Mesodermal cell (in vitro differentiated cells): ENCODE results near the gene GALNT10.

Experiments used
- H3K27ac ChIP-seq: 2 replicates; pipeline ENCODE4 v1.7.0; 2013; ENCODE audit warnings: mild to moderate bottlenecking, low read depth, low read length, moderate library complexity; ENCODE audit not compliant: severe bottlenecking
- H3K36me3 ChIP-seq: 2 replicates; pipeline ENCODE4 v1.7.1; 2013; ENCODE audit warnings: mild to moderate bottlenecking, low read length, moderate library complexity; ENCODE audit not compliant: control insufficient read depth, insufficient read depth
- H3K4me1 ChIP-seq: one replicate; pipeline ENCODE4 v1.7.1; 2013; ENCODE audit warnings: mild to moderate bottlenecking, low read length; ENCODE audit not compliant: insufficient read depth, control insufficient read depth, poor library complexity, severe bottlenecking
- H3K4me3 ChIP-seq: 2 replicates; pipeline ENCODE4 v1.7.0; 2013; ENCODE audit warnings: low read length, control low read depth, mild to moderate bottlenecking; ENCODE audit not compliant: insufficient read depth, poor library complexity, severe bottlenecking; ENCODE audit errors: extremely low read depth
- H3K9me3 ChIP-seq: 2 replicates; pipeline ENCODE4 v1.7.1; 2013; ENCODE audit warnings: mild to moderate bottlenecking, low read length, moderate library complexity; ENCODE audit not compliant: control insufficient read depth
- WGBS, 2 experiments: methylation state at CpG; one replicate each; pipeline ENCODE4 v1.1.5; 2013; ENCODE audit warnings: missing lambda C conversion rate in 2 of 2; ENCODE audit not compliant: insufficient coverage in 2 of 2; 5-methylcytosine and 5-hydroxymethylcytosine counted together

The GALNT10 gene

DNA sequence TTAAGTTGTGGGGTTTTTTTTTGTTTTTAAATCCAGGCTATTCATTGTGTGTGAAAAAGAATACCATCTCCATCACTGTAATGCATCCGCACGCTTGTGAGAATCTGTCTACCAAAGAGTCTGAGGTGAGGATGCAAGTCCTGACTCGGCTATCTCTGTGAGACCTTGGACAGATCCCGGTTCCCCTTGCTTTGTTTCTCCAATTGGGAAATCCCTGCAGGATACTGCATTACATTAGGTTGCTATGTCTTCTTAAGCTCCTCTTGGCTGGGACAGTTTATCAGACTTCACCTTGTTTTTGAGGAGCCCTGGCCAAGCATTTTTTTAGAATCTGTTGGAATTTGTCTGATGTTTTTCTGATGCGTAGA lies 46.8 kb downstream of the GALNT10 start:
- H3K36me3 ChIP-seq = no peaks in the 10 kb centered on the region
- H3K9me3 ChIP-seq = no peaks in the 10 kb centered on the region
- WGBS, 2 experiments = 78 to 96% methylated on average over 2 to 4 of the region's 5 CpGs
- H3K4me3 ChIP-seq = no peak overlapping the region
- H3K27ac ChIP-seq = no peak overlapping the region
- no peaks in the 10 kb centered on the region for H3K4me1 ChIP-seq

DNA sequence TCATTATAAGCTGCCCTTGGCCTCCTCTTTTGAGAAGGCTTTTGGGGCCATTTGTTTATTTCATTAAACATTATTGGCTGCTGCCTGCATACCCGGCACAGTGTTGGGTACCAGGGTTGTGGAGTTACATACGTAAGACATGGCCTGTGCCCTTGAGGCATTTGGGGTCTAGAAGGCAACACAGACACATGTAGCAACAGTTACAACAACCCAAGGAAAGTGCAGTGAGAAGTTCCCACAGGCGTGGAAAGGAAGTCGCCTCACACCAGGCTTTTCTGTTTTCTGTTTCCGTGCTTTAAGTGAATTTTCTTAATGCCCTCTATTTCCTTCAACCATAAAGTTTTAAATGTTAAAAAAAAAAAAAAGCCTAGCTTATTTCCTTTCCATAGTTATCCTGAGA lies 47.4 kb downstream of the GALNT10 start:
- 100% methylated on average over 2 of the region's 5 CpGs for WGBS, 2 experiments
- Histone ChIP-seq H3K36me3 (no peaks in the 10 kb centered on the region), H3K9me3 (no peaks in the 10 kb centered on the region), H3K4me3 (no peak overlapping the region), H3K4me1 (peaks cover under 1% of the 10 kb centered on the region), H3K27ac (no peak overlapping the region)

DNA sequence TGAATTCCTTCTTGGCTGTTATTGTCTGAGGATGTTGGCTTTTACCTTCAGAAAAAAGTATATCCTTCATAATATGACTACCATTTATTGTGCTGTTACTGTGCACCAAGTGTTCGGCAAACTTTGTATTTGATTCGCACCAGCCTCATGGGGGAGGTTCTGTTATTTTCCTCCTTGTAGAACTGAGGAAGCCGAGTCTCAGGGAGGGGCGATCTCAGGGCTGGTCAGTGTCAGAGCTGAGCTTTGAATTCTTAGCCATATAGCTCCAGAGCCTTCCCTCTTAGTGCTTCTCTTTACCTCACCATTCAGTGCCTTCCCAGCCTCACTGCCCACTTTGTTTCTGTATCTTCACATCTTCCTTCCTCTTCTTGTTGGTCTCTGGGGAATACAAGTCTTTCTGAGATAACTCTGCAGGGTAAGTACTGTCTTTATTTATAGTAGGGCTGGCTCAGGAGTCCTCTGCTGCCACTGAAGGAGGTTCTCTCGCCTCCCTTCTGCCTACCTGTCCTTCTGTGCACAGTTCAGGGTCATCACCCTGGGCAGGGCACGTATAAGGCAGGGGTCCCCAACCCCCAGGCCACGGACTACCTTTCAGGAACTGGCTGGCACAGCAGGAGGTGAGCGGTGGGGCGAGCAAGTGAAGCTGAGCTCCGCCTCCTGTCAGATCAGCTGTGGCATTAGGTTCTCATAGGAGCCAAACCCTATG lies 48.4 kb downstream of the GALNT10 start:
- 51 to 54% methylated on average over 5 to 7 of the region's 10 CpGs for whole genome bisulfite sequencing, 2 experiments

DNA sequence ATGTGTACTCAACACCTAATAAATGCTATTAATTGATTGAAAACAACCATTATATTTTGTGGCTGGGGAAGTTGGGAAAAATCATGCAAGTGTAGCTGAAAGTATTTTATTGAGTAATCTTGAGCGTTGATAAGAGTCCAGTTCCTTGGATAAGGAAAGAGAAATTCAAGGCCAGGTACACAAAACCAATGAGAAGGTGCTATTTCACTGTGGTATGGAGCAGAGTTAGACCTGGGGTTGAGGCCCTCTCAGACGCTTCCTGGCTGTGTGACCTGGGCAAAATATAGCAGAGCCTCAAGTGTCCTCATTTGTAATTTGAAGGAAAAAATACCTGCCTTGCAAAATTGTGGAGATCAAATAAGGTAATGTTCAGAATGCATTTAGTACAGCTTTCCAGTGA lies 50.1 kb downstream of the GALNT10 start:
- peaks cover 12% of the 10 kb centered on the region for H3K4me1 ChIP-seq
- H3K27ac ChIP-seq = no peak overlapping the region
- WGBS, 2 experiments = 92% methylated on average over 2 of the region's 2 CpGs
- H3K36me3 ChIP-seq = no peaks in the 10 kb centered on the region
- no peaks in the 10 kb centered on the region for H3K9me3 ChIP-seq
- no peak overlapping the region for H3K4me3 ChIP-seq

More for the DNA sequence above, 48.4 kb downstream of the GALNT10 start:
- Histone ChIP-seq H3K36me3 (no peaks in the 10 kb centered on the region), H3K27ac (no peak overlapping the region), H3K9me3 (no peaks in the 10 kb centered on the region), H3K4me3 (no peak overlapping the region), H3K4me1 (peaks cover 9% of the 10 kb centered on the region)

DNA sequence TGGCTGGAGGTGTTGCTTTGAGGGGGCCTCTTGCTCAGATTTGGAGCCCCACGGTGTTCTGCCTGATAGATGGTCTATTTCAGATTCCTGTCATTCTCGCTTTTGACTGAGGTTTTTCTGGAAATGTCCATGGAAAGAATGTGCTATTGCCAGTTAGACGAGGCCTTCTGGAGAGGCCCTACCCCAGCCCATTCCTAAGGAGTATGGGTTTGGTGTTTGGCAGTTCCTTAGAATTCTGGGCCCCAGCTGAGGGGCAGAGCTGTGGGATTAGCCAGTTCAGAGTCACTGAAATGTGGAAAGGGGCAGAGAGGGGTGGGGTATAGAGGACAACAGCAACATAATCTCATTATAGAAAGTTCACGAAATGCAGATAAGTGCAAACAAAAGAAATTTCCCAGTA lies 50.5 kb downstream of the GALNT10 start:
- no peaks in the 10 kb centered on the region for H3K36me3 ChIP-seq
- H3K4me1 ChIP-seq = peaks cover 12% of the 10 kb centered on the region
- H3K9me3 ChIP-seq = no peaks in the 10 kb centered on the region
- no peak overlapping the region for H3K4me3 ChIP-seq
- H3K27ac ChIP-seq = no peak overlapping the region
- 79 to 83% methylated on average over 2 to 3 of the region's 4 CpGs for WGBS, 2 experiments

DNA sequence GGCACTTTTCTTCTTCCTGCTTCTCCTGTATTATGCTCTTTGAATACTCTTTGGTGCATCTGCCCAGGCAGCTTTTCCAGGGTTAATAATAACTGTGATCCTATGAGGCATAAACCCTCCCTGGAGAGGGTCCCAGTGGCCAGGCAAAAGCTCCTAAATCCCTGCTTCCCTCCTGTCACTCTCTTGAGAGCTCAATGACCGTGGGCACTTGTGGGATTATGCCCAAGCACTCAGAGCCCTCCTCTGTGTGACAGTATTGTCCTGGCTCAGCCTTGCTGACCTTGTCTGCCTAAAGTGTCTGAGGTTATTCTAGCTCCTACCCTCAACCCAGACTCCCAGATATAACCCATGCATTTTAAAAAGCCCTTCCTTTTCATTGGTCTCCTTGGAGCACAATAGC lies 51.9 kb downstream of the GALNT10 start:
- whole genome bisulfite sequencing, 2 experiments = 40 to 88% methylated on average over 1 of the region's 1 CpG
- no peaks in the 10 kb centered on the region for H3K9me3 ChIP-seq
- no peak overlapping the region for H3K4me3 ChIP-seq
- H3K4me1 ChIP-seq = peaks cover 12% of the 10 kb centered on the region
- no peaks in the 10 kb centered on the region for H3K36me3 ChIP-seq
- H3K27ac ChIP-seq = no peak overlapping the region

DNA sequence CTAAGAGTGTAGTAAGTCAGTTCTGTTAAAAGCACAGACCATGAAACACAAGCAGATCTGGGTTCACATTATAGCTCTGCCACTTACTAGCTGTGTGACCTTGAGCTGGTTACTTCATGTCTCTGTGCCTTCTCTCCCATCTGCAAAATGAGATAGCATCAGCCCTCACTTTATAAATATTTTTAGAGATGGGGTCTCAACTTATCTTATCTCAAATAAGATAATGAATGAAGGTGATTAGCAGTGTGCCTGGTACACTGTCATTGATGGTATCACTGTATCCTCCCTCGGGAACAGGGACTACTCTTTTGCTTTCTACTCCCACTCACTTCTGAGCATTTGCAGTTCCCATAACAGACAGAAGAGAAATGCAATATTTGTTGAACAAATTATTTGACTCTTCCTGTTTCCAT lies 52.4 kb downstream of the GALNT10 start:
- no peak overlapping the region for H3K27ac ChIP-seq
- H3K4me3 ChIP-seq = no peak overlapping the region
- 0% methylated on average over 1 of the region's 1 CpG; no CpG with 5 or more reads in 1 of the 2 experiments for WGBS, 2 experiments

DNA sequence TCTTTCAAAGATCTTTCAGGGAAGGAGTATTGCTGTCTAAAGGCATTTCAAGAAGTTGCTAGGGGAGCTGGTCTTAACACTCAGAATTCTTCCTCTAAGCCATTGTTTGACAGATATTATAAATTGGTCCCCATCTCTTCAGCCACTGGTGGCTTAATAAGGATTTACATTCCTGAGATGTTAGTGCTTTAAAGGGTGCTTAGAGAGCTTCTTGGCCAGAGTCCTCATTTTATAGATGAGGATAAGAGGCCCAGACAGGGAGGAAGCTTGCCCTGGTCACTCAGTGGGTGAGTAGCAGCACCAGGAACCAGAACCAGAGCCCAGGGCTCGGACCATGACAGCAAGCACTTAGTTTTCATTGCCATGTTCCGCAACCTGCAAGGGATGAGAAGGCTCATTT lies 53.2 kb downstream of the GALNT10 start:
- H3K36me3 ChIP-seq = no peaks in the 10 kb centered on the region
- H3K27ac ChIP-seq = no peak overlapping the region
- H3K9me3 ChIP-seq = no peaks in the 10 kb centered on the region
- H3K4me1 ChIP-seq = peaks cover 12% of the 10 kb centered on the region
- WGBS, 2 experiments = 93 to 97% methylated on average over 2 of the region's 2 CpGs
- H3K4me3 ChIP-seq = no peak overlapping the region

More for the DNA sequence above, 52.4 kb downstream of the GALNT10 start:
- Histone ChIP-seq H3K9me3 (no peaks in the 10 kb centered on the region), H3K4me1 (peaks cover 12% of the 10 kb centered on the region), H3K36me3 (no peaks in the 10 kb centered on the region)

DNA sequence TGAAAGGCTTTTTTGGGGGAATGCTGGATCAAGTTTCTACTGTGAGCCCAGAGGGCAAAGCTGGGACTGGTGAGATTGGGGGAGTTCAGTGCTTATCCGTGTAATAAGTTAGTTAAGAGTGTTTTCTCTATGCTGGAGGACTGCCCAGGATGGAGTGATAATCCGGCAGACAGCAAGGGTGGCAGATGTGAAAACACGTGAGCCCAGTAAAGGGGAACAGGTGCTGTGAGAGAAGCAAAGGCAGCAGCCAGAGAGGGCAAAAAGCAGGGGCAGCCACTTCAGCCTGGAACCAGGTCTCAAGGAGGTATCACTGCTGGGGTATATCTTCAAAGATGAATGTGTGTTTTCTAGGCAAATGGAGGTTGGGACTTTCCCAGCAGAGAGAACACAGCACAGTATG lies 53.9 kb downstream of the GALNT10 start:
- Histone ChIP-seq H3K9me3 (no peaks in the 10 kb centered on the region), H3K27ac (no peak overlapping the region), H3K4me1 (peaks cover 12% of the 10 kb centered on the region), H3K4me3 (no peak overlapping the region), H3K36me3 (no peaks in the 10 kb centered on the region)
- WGBS, 2 experiments = 76 to 94% methylated on average over 3 of the region's 3 CpGs

DNA sequence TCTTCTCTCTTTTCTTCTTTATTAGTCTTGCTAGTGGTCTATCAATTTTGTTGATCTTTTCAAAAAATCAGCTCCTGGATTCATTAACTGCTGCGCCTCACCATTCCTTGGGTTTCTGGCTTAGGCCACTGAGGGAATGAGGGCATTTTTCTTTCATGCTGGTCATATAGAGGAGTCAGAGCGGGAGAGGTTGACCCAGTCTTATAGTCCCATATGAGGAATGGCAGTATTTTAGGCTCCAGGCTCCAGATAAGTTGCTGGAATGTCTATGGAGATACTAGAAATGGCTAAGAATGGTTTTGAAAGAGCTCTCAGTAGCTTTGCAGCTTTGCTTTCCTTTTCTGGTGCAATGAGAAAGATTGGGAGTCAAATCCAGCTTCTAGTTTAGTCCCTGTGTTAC lies 58.2 kb downstream of the GALNT10 start:
- H3K4me3 ChIP-seq = no peak overlapping the region
- no peaks in the 10 kb centered on the region for H3K9me3 ChIP-seq
- WGBS, 2 experiments = 100% methylated on average over 2 of the region's 2 CpGs
- H3K27ac ChIP-seq = no peak overlapping the region
- no peaks in the 10 kb centered on the region for H3K36me3 ChIP-seq
- H3K4me1 ChIP-seq = peaks cover 5% of the 10 kb centered on the region

DNA sequence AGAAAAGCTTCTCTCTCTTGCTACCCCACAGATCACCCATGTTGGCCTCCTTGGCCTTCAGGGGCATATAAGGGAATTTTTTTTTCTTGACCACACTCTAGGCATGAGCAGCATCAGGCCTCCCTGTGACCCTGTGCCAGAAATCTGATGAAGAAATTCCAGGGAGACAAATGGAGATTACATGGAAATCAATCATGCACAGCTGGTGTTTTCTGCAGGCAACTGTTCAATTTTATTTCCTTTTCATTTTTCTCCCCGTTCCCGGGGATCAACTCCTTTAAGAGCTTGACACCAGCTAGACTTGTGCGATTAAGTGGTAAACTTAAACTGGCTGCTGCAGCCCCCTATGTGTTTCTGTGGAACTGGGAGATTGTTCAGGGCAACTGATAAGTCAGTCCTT lies 59.3 kb downstream of the GALNT10 start:
- Histone ChIP-seq H3K4me1 (no peaks in the 10 kb centered on the region), H3K27ac (no peak overlapping the region), H3K4me3 (no peak overlapping the region), H3K9me3 (no peaks in the 10 kb centered on the region), H3K36me3 (no peaks in the 10 kb centered on the region)
- 82 to 94% methylated on average over 3 of the region's 3 CpGs for WGBS, 2 experiments
